ENCODE measurements around the gene NTRK3. TPM values are rescaled to one million over a fixed set of nuclear protein-coding genes. Genes with fewer than 3 reads are reported as not detected.
A peak's percentile ranks its signal among the peaks of the same experiment; 100 is the strongest.

NTRK3 gene
- total RNA-seq, 1 donor from 2014 or later: 1.6 TPM

DNA sequence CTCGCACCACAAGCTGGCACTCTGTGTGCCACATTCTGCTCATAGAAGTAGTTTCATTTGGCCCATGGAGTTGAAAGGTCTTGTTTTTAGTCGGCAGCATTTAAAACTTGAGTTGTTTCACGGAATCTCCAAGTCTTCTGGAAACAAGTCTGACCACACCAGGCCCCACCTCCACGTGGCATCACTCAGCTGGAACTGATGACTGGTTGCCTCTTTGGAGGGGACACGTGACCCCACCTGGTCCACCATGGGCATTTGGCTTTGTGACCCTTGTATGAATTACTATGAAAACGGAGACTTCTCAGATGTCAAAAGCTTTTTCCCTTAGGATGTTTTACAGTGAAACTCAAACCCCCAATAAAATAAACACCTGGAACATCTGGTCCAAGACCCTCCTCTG lies 74.9 kb downstream of the NTRK3 start:
- no peak for DNase-seq (ENCODE audit: low spot score)

DNA sequence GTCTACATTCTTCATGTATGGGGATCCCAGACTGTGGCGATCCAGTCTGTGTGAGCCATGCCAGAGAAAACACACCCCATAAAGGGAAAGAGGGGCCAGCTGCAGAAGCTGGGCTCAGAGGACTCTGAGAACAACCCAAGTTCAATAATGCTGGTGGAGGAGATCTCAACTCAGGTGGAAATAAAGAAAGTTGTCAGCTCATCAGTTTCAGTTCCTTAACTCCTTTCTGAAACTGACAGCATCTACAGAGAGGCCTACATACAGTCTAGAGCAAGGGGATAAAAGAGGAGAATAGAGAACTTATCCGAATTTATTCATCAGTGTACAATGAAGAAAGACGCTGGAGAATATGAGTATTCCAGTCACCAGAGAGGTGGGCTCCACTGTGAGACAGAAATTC lies 77.0 kb downstream of the NTRK3 start:
- DNase-seq (ENCODE audit: low spot score): no peak

DNA sequence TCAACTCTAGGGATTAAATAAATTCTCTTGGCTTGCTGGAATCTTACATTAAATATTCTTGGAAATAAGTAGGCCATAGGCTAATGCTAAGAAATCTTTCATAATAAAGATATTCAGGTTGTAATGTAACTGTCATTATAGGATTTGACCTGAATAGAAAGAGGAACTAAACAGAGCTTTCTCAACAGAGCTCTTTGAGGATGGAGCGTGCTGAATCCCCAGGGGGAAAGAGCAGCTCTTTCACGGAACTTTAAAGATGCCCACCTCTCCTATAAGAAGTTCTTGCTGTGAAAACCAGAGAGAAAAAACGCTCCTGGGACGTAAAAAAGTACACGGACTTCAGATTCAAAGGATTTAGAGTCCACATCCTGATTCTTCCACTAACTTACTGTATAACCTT lies 77.9 kb downstream of the NTRK3 start:
- no peak for DNase-seq (ENCODE audit: low spot score)

DNA sequence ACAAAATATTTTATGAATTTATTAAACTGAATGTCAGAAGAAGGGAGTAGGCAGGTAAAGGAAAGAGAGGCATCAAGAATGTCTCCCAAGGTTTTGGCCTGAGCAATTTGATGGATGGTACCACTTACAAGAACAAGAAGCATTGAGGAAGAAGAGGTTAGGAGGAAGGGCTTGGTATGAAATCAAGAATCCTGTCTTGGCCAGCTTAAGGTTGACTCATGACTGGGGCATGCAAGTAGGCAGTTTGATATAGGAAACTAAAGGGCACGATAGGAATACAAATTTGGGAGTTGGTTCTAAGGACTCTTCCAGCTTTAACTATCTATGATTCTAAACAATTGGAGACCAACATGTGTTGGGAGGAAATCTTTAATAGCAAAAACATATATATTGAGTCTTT lies 79.1 kb downstream of the NTRK3 start:
- no peak for DNase-seq (ENCODE audit: low spot score)

DNA sequence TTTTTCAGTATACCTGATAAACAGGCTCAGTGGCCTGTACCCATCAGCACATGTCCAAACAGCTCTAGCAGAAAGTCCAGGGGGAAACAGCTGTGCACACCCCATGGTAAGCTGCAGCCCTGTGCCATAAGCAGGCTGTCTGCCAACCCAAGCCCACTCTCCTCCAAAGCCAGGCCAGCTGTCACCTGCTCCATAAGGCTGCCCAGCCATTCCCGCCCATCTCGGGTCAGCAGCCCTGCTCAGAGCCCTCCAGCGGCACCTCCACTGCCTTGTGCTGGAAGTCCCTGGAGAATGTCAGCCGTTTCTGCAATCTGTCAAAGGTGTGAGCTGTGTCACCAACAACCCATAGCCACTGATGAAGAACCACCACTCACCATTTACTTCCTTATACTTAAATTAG lies 82.0 kb downstream of the NTRK3 start:
- no peak for DNase-seq (ENCODE audit: low spot score)

DNA sequence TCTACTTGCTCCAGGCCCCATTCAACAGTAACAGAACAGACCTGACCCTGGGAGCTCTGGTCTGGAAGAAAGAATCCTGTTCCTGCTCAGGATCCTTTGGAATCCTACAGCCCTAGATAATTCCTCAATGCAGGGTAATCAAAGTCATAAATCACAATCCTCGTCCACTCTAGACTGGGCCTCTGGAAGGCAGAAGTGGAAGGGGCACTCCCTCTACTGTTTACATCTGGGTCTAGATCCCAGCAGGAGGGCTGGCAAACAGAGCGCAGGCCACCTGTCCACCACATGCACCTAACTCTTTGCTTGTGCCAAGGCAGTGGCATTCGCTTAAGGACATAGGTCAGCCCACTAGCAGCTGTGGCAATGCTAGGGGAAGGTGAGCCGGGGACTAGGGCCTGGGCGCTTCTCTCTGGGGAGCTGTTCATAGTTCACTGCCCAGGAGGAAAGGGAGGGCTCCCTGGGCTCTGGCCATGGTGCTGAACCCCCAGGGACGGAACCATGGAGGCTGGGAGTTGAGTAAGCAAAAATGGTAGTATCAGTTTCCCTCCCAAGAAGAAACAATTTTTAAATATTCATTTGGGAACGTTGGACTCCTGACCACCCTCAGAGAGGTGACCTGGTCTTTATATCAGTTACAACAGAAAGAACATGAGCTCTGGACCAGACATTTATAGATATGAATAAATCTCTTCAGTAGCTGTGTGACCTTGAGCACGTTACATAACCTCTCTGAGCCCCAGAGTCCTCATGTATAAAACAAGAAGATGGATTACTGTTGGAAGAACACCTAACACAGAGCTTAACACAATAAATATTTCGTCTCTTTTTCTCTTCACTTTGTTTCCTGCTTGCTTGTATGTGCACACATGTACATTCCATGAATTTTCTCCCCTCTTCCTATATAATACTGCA lies 90.2 kb downstream of the NTRK3 start:
- peak; percentile 11 for DNase-seq (ENCODE audit: low spot score)

DNA sequence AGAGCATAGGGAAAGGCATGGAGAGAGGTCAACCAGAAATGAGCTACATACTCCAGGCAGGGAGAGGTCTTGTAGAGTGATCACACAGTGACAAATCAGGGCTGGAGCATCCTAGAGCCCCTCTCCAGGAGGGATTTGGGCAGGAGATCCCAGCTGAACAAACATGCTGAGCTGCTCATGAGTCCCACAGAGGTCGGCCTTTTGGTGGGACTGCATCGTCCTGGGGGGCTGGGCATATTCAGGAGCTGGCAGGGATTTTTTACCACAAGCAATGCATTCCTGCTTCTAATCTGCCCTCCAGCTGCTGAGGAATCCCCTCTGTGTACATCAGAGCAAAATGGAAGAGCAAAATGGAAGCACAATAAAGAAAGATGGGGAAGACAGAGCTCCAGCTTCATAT lies 94.9 kb downstream of the NTRK3 start:
- no peak for DNase-seq (ENCODE audit: low spot score)

DNA sequence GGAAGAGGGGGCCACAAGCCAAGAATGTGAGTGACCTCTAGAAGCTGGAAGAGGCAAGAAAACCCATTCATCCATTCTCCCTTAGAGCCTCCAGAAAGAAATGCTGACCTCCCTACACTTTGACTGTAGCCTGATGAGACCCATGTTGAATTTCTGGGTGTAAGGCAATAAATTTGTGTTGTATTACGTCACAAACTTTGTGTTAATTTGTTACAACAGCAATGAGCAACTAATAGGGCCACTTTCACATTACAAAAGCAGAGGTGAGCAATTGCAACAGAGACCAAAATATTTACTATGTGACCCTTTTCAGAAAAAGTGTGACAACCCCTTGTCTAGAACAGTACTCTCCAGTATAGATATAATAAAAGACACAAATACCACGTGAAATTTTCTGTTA lies 101.2 kb downstream of the NTRK3 start:
- DNase-seq (ENCODE audit: low spot score): no peak

DNA sequence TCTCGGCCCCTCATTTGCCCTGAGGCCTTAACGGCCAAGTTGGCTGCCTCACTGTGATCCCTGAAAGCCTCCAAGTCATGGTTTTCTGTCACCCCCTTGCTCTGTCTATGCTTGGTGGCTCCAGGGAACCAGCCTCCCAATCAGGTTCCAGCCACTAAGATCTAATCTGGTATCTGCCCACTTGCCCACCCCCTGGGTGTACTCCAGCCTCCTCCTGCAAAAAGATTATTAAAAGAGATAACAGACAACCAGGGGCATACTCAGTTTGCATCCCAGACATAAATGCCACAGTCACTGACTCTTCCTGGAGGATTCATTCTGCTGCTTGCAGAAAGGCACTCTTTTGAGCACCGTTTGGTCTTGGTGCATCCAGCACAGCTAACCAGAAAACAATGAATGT lies 103.9 kb downstream of the NTRK3 start:
- no peak for DNase-seq (ENCODE audit: low spot score)

DNA sequence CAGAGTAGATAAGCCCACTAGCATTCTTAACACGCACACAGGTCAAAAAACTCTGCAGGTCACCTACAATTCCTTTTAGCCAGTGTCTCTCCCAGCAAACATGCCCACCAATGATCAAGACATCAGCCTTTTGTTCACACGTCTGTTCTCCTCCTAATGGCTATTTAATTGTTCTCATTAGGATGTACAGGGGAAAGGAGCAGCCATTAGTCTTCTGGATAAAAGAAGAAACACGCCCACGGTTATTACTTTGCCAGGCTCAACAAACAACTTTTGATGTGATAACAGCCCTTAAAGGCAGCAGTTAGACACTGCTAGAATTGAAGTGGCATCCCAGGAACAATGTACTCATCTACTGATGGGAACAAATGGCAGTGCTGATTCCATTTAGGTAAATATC lies 108.8 kb downstream of the NTRK3 start:
- no peak for DNase-seq (ENCODE audit: low spot score)

DNA sequence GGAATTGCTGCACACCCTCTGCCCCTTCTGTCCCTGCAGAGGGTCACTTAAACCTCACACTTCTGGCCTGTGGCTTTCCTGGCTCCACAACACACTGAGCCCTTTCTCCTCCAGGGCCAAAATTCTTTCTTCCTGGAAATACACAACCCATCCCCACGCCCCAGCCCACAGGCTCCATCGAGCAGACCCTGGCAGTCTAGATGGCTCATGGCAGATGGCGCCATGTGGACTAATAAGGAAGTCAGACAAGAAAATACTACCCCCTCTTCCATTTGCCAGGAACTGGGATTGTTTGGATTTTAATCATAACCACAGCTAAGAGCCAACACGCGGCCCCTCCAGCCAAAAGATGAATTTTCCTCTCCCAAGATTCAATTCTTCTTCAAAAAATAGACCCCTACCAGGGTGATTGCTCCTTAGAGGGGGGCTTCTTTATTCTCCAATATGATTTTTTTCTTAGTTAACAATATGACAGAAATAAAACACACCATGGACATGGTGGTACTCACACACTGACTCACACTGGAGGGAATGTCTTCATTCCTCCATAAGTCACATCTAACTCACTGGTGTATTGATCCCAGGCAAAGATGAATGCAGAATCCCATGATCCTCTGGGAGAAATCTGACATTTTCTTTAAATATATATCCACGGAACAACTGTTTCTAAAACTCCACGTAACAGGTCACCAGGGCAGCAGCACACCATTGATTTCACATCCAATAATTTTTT lies 111.5 kb downstream of the NTRK3 start:
- no peak for DNase-seq (ENCODE audit: low spot score)

DNA sequence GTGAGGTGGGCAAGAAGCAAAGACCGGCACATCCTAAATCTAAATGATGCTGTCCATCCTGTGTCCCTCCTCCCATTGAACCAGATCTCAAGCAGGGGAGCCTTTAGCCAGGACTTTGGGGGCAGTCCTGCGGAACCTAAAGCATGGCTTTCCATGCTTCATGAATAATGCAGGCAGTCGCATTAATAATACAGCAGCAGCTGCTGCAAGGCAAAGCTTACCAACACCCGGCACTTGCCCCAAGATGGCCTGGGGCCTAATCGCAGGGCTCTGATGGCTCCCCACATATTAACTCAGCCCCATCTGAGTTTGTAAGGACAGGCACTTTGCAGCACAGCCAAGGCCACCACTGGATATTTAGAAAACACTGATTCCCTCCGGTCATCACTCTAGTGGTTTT lies 114.4 kb downstream of the NTRK3 start:
- DNase-seq (ENCODE audit: low spot score): no peak

DNA sequence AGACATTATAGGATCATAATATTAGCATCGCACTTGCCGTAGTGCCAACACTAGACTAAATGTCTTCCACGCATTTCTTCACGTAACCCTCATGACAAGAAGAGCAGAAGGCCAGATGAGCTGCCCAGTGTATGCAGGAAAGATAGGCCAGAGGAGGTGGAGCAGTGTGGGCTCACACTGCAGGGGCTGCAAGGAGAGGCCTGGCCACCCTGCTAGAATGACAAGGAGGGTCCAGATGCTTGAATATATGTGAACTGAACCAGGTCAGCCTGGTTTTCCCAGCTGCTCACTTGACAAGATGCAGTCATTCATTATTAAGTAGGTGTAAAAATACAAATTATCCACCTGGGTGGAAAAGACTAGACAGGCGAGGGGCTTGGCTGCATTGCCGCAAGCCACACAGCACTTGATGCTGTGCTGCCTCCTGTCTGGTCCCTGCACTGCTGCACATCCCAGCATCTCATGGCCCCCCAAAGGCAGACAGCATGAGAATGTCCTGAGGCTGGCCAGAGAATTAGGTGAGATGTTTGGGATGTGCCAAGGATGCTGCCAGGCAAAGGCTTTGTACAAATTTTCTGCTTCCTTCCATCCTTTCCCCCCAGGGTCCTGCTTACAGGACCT lies 115.2 kb downstream of the NTRK3 start:
- no peak for DNase-seq (ENCODE audit: low spot score)

DNA sequence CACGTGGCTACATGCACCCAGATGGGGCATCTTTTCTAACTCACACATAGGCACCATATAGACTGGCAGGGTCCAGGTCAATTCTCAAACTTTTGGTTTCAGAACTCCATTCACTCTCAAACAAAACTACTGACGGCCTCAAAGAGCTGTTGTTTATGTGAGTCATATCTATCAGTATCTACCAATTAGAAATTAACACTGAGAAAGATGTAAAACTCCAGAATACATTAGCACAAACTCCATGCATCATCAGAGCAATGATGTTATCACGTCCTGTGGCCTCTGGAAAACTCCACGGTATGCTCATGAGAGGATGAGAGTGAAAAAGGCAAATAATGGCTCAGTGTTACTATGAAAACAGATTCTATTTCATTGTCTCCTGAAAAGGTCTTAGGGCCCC lies 116.1 kb downstream of the NTRK3 start:
- no peak for DNase-seq (ENCODE audit: low spot score)

DNA sequence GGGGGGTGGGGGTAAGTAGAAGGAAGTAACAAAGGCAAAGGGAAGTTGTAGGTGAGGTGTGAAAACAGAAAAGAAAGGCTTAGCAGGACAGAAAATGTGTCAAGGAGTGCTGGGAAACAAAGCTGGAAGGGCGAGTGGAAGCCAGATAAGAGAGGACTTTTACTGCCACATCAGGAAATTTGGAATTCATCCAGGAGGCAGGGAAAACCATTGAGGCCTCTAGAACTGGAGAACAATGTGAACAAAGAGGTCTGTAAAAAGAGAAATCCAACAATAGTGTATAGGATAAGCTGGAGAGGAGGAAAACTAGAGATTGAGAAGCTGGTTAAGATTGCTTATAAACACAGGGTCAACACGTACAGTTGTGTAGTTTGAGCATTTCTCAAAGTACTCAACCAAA lies 116.6 kb downstream of the NTRK3 start:
- DNase-seq (ENCODE audit: low spot score): no peak

DNA sequence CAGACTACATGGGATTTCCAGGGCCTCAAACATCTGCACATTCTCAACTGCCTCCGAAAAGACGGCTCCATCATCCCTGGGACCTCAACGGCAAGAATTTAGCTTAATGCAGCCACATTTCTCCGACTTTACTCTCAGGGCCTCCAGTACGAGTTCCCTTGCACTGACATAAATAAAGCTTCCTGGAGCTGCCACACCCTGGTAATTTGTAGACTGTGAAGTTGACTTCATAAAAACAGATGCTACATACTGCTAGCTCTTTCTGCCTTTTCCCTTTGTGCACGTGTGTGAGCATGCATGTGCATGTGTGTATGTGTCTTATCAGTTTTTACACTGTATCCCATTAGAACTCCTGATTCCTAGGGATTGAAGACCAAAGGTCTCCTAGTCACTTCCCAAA lies 122.7 kb downstream of the NTRK3 start:
- DNase-seq (ENCODE audit: low spot score): no peak

DNA sequence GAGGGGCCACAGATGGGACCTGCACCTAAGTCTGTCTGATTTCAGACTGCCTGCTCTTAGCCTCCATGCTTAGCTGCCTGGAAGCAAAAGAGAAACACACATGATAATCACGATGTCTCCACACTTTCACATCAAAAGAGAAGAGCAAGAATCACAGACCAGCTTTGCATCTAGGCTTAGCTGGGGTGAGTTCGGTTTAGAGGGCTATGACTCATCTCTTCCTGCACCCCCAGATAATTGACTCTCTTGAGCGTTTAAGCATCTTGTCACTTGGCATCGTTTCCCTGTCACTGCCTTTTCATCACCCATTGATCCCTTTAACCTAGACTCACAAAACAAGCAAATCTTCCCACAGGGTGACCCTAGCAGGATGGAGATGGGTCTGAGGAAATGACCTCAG lies 124.0 kb downstream of the NTRK3 start:
- no peak for DNase-seq (ENCODE audit: low spot score)

DNA sequence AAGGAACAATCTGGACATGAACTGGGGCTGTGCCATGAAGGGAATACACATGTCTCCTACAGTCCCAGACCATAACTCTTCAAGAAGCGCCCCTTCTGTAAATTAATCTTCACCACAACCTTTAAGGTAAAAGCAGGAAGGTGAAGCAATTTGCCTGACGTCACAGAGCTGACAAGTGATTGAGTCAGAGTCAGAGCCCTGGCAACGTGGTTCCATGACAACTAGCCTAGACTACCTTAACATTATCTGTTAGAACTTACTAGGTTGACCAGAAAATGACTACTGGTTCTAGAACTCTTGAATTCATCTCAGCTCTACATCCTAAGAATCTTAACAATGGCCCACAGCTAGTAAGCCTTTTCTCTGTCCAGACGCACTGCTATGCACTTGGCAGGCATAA lies 124.6 kb downstream of the NTRK3 start:
- DNase-seq (ENCODE audit: low spot score): no peak

DNA sequence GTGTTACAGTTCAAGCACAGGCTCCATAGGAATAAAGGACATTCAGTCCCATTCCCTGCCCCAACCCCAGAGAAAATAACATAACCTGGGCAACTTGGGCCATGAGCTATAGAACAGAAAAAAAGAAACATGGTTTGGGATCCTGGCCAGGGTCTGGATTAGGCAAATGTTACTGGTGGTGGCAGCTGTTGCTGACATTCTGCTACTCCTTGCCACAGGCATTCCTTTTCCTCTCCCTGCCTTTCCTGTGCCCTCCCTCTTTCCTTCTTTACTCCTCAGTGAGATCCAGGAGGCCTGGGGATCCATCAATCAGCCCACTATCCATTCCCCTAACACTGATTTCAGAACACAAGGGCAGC lies 129.1 kb downstream of the NTRK3 start:
- DNase-seq (ENCODE audit: low spot score): no peak

DNA sequence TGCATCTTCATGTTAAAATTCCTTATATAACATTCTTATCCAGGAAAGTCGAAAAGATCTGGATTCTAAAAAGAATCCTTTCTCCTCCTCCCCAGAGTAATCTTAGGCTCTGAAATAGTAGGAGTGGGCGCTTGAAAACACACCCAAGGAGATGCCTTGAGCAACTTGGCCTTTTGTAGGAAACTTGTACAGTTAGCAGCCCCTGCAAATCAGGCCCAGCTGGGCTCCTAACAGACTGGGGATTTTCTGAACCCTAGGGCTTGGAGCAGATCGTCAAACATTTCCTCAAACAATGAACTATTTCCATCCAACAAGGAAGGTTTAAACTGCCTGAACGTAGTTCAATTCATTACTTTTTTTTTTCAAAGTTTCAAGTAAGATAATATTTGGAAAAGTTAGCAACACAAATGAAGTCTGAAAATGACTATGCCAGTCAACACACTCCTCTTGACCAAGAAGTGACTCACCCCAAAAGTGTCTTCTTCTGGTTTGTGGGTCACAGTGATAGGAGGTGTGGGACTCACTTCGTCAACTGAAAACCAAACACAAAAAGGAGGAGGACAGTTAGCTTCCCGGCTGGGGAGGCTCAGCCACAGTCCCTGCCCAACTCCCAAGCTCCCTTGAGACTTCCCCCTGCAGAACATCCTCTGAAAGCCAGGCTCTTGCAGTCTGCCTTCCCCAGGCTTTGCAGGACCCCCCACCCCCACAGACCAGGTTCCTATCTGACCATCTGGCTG lies 129.7 kb downstream of the NTRK3 start:
- DNase-seq (ENCODE audit: low spot score): no peak

DNA sequence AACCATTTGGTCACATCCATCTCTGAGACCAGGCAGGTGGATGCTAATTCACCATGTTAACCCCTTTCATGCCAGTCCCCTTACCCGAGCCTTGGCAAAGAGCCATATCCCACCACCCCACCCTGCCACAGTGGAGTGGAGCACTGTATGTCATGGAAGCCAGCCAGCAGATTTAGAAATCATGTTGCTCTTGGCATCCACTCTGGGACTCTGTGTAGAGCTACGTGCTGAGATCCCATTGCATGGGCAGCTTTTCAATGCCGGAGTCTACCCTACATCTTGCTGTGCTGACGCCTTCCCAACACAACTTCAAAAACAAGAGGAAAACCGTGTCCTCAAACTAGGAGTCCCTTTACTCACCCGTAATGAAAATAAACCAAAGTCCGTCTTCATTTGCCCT lies 131.0 kb downstream of the NTRK3 start:
- DNase-seq (ENCODE audit: low spot score): no peak

DNA sequence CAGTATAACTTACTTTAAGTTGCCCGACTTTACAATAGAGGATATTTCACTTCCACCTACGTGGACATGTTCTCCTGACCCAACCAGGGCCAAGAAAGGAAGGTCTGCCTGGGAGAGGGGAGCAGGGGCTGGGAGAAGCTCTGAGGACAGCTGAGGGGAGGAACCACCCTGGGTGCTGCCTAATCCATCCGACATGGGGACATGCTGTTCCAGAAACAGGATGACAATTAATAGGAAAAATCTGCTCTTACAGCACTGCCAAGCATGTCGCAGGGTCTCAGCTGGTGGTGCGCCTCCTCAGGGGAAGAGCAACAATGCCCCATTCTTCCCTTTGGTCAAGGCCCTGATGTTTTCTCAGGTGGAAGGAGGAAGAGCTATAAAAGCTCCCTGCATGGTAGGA lies 132.3 kb downstream of the NTRK3 start:
- DNase-seq (ENCODE audit: low spot score): no peak
